ENCODE measurements around the gene PXYLP1. TPM values are rescaled to one million over a fixed set of nuclear protein-coding genes. Genes with fewer than 3 reads are reported as not detected.

The PXYLP1 gene
- total RNA-seq, 4 donors from 2014 or later = 5.5 to 16.2 (median 9.8) TPM

- no peak for TF ChIP-seq CTCF (IDR thresholded peaks at IDR 0.05)
- ATAC-seq (ENCODE audit: low FRiP score) = no peak
- no peak for DNase-seq (ENCODE audit: low spot score)
These were observed 88.9 kb downstream of the PXYLP1 start for GRCh38 chr3:141320399-141321108.

- DNase-seq (ENCODE audit: low spot score) = no peak
- no peak for ATAC-seq (ENCODE audit: low FRiP score)
- no peak for TF ChIP-seq CTCF (IDR thresholded peaks at IDR 0.05)
These were observed 89.5 kb downstream of the PXYLP1 start for GRCh38 chr3:141321109-141321497.

GRCh38 chr3:141323936-141324704, 92.5 kb downstream of the PXYLP1 start:
- ATAC-seq (ENCODE audit: low FRiP score) = no peak
- no peak for DNase-seq (ENCODE audit: low spot score)
- TF ChIP-seq CTCF (IDR thresholded peaks at IDR 0.05) = no peak

- ATAC-seq (ENCODE audit: low FRiP score) = no peak
- DNase-seq (ENCODE audit: low spot score) = no peak
- TF ChIP-seq CTCF (IDR thresholded peaks at IDR 0.05) = no peak
These were observed 94.5 kb downstream of the PXYLP1 start for GRCh38 chr3:141326123-141326522.

- no peak for ATAC-seq (ENCODE audit: low FRiP score)
- DNase-seq (ENCODE audit: low spot score) = no peak
- no peak for TF ChIP-seq CTCF (IDR thresholded peaks at IDR 0.05)
These were observed 95.0 kb downstream of the PXYLP1 start for GRCh38 chr3:141326626-141327025.

GRCh38 chr3:141328286-141329166, 96.9 kb downstream of the PXYLP1 start:
- ATAC-seq (ENCODE audit: low FRiP score) (no peak), DNase-seq (ENCODE audit: low spot score) (no peak)
- no peak for TF ChIP-seq CTCF (IDR thresholded peaks at IDR 0.05)

Measured in omental fat pad (tissue), 4 donors.